ENCODE data around the gene BAAT.

The BAAT gene

GRCh38 chr9:101398068-101398929 is 13.5 kb upstream of the BAAT start, which contains the start of the genes MRPL50 and ZNF189:
MRPL50 (minus strand) TSS chr9:101398618; CDS start chr9:101398592, 26 bp downstream.
ZNF189 (plus strand) TSS chr9:101398851; CDS start chr9:101399157, 306 bp downstream.
- peak; percentile 68 for FAIRE-seq

GRCh38 chr9:101397746-101398067 is 12.9 kb upstream of the BAAT start:
- FAIRE-seq, result no peak

DNA sequence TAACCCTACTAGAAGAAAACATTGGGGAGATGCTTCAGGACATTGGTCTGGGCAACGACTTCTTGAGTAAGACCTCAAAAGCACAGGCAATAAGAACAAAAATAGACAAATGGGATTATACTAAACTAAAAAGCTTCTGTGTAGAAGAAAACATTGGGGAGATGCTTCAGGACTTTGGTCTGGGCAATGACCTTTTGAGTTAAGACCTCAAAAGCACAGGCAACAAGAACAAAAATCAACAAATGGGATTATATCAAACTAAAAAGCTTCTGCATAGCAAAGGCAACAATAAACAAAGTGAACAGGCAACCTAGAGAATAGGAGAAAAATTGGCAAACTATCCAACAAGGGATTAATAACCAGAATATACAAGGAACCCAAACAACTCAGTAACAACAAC is 9.9 kb upstream of the BAAT start:
- FAIRE-seq, result no peak

DNA sequence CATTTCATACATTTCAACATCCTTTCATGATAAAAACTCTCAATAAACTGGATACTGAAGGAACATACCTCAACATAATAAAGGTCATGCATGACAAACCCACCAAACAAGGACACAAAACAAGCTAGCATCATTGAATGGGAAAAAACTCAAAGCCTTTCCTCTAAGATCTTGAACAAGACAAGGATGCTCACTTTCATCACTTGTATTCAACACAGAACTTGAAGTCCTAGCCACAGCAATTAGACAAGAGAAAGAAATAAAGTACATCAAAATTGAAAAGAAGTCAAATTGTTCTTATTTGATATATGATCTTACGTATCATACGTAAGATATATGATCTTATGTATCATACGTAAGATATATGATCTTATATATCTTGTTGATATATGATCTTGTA is 8.3 kb upstream of the BAAT start:
- no peak for FAIRE-seq

GRCh38 chr9:101388507-101388993 is 3.7 kb upstream of the BAAT start:
- peak; percentile 97 for FAIRE-seq

DNA sequence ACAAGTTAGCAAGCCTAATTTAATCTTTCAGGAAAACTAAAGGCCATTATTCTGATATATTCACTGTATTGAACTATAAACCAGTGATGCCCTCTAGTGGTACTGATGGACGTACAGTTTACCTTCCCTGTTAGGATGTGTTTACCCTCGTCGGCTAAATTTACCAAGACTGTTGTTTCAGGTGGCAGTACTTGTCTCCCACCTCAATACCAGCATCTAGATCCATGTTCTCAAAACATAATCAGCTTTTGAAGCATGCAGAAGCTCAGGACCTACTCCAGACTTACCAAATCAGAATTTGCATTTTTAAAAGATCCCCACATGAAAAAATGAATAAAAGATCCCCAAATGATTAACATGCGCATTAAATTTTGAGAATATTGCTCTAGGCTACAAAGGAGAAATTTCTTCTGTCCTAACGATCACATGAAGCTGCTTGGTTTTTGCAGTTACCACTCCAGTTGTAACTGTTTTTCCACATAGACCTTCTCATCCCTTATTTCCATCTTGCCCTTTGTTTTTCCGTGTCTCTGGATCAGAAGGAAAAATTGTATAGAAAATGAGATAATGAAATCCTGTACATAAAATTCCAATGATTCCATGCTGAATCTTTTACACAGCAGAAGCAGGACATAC is 3.2 kb upstream of the BAAT start:
- FAIRE-seq, result peak; percentile 96

- no peak for FAIRE-seq
Observed at GRCh38 chr9:101383361-101383760, 1.4 kb downstream of the BAAT start.

DNA sequence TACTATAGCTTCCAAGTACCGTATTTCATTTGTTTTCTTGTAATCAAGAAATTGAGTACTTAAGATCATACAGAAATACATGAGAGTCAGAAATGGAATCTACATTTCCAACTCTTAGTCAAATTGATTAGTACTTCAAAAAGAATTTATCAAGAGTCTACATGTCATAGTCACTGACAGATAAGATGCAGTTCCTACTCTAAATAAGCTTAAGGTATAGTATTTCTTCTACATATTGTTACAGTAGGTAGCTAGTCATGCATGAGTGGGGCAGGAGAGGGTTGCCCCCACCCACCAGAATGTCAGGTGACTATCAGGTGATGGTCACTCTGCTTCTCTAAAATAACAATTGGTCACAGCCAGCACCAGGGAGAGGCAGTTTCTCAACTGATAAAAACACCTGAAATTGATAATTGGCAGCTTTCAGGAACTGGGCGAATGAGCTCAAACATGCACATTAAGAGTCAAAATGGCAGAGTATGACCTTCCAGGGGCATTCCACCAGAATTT is 2.9 kb downstream of the BAAT start:
- no peak for FAIRE-seq

GRCh38 chr9:101381118-101381517 is 3.7 kb downstream of the BAAT start:
- FAIRE-seq, result no peak

- FAIRE-seq, result no peak
Observed at GRCh38 chr9:101380295-101380694, 4.5 kb downstream of the BAAT start.

DNA sequence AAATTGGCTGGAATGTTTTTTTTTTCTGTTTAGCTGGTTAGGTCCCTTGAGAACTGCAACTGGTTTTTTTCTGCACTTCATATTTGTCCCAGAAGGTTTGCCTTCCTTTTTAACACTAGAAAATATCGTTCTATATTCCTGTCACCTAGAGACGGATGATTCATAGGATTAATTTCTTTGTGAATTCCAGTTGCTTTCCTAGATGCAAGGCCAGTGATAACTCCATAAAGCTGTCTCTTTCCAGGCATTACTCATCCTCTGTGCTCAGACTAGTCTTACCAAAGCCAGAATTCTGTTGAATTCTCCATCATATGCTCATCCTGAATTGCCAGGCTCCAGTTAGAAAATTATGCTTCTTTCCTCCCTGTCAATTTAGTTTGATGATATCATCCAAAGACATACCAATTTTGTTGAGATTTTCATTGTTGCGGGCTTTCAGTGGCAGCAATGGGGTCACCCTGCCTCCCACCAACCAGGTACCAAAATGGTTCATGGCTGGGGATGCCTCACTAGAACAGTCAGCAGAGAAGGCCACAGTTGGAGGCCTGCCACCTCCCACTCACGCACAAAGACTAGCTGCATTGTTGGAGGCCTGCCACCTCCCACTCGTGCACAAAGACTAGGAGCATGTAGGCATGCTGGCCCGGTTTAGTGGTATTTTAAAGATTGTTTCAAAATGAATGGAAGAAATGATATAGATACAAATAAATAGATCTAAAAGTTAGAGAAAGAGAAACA is 8.5 kb downstream of the BAAT start:
- no peak for FAIRE-seq

DNA sequence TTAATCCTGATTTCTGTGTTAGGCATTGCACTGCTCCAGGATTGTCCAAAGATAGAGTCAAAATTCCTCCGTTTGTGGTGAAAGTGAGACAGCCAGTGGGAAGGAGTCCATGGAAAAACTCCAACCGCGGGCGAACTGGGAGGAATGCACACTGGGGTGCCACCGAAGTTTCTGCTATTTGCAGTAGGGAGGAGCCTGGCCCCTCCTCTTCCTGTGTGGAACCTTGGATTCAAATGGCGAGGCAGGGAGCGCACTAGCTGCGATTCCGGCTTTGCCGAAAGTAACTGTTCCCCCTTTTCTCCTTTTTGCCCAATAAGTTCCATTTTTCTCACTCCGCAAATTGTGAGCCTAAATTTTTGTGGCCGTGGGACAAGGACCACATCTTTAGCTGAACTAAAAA is 9.3 kb downstream of the BAAT start:
- no peak for FAIRE-seq

DNA sequence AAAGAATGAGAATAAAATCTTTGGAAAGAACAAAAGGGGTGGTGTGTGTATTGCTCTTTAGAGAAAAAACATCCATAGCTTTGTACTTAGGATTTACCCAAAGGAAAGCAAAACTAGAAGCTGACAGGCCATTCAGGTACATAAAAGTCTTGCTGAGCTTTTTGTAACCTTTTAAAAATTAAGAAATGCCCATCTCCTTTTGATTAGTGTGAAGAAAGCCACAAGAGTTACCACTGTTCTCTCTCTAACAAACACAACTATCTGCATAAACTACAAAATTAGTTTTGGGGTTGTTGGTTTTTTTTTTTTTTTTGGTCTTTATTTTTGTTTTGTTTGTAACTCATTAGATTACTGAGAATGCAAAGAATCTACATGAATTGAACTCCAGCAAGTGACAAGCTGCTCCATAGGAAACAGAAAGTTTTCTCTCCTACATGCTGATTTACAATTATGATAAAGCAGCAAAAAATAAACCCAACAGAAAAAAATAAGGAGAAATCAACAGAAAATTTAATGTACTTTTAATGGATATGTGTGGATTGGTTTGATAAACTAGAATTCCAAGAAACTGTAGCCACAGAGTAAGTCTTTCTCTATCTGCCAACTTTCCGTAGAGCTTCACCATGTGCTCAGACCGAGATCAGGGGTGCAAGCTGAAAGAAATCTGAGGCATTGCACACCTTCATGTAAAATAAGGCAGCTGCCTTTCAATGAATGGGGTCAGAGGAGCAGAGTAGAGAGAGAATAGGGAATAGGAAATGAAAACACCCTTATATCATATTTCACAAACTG is 12.3 kb downstream of the BAAT start:
- FAIRE-seq, result no peak

GRCh38 chr9:101371813-101372212 is 13.0 kb downstream of the BAAT start:
- no peak for FAIRE-seq

DNA sequence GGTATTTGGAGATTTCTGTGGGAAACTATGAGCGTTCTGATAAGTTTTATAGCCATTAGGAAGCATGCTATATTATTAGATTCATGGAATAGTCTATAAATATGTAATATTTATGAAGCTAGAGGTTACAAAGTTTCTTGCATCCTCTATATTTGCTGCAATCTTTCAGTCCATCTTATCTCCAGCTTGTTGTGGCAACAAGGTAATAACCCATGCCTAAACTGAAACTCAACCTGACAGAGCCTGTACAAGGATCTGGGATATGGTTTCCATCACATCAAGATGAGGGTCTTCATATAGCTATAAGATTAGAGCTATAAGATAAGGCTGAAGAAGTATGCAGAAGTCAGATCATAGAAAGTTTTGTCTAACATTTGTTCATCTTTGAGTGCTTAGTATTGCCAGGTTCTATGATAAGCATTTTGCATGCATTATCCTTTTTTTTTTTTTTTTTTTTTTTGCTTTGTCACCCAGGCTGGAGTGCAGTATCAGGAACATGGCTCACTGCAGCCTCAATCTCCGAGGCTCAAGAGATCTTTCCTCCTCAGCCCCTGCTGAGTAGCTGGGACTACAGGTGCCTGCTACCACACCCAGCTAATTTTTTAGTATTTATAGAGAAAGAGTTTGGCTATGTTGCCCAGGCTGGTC is 14.8 kb downstream of the BAAT start:
- no peak for FAIRE-seq

DNA sequence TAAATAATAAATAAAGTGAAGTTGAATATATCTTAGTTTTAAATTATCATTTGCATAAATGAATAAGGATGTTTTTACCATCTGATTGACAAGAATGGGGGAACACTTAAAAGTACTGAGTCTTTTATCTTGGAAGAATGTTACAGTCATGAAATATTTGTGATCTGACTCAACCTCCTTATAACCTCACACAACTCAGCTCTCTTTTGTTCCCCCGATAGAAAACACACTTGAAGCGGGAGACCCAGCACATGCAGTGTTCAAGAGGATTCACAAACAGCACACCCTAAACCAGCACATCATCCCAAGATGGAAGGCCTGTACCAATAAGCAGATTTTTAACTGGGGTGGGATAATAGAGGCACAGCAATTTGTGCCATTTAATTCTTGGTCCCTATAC is 15.5 kb downstream of the BAAT start:
- FAIRE-seq, result no peak

- FAIRE-seq, result no peak
Observed at GRCh38 chr9:101367323-101367722, 17.5 kb downstream of the BAAT start.

- peak; percentile 90 for FAIRE-seq
Observed at GRCh38 chr9:101366038-101366756, 18.6 kb downstream of the BAAT start.

- peak; percentile 70 for FAIRE-seq
Observed at GRCh38 chr9:101365181-101365580, 19.6 kb downstream of the BAAT start.

DNA sequence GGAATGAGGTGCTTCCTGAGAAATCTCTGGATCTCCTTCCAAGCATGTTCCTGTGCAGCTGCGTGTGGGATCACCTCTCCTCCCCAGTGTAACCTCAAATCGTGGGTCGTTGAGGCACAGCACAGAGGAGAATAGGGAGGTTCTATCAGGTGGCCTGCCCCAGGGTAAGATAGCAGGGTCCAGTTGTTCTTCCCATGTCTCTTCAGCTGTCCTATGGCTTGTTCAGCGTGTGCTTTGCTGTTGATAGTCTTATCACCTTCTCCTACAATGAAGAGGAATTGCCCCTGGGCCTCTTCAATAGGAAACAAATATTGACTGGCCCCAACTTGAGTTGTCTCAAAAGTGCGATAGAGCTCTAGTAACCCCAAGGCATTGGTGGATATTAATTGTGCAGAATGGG is 22.4 kb downstream of the BAAT start:
- no peak for FAIRE-seq

DNA sequence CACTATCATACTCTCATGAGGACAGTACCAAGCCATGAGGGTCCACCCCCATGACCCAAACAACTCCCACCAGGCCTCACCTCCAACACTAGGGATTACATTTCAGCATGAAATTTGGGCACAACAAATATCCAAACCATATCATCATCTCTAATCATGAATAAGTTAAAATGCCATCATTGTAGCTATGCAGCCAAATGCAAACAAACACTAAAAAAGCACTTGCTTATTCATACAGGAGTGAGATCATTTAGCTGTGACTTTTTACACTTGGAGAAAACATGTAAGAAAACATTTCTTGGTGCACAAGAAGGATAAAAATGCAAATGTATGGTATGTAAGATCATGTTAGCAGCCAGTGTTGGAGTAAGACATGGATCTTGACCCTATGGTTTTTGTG is 24.2 kb downstream of the BAAT start:
- FAIRE-seq, result no peak

All from islet of Langerhans (tissue), 1 donor.